WTC11 (cell line): Measurements from ENCODE around the gene SLC35F2. TPM values are rescaled to one million over a fixed set of nuclear protein-coding genes. Genes with fewer than 3 reads are reported as not detected.

Experiments
- ATAC-seq: fragments of 200-7000 bp; cut with Tn5 transposase; 2 replicates; pipeline ENCODE4 v1.10.0; 2021; ENCODE audit warnings: mild to moderate bottlenecking, moderate library complexity
- CTCF ChIA-PET: fragments of 300-600 bp; sonication (Branson Sonifier 250); formaldehyde crosslinking; loops from one replicate; lab custom pipeline; 2021; ENCODE audit warnings: antibody characterized with exemption; lab: Charles Lee
- POLR2A ChIA-PET: fragments of 350-600 bp; sonication (Branson Sonifier 250); formaldehyde crosslinking; loops from one replicate; lab custom pipeline; 2021; ENCODE audit warnings: antibody characterized with exemption; lab: Charles Lee
- DNase-seq: peaks from one replicate; pipeline ENCODE4 v3.0.0; 2021; ENCODE audit warnings: low spot score
- H3K27ac Mint-ChIP-seq: 2 replicates; pipeline ENCODE4 v1.8.0; 2021; ENCODE audit warnings: mixed read lengths
- H3K27me3 Mint-ChIP-seq: 2 replicates; pipeline ENCODE4 v1.8.0; 2021; ENCODE audit warnings: low read depth, mild to moderate bottlenecking, moderate library complexity, mixed read lengths
- H3K36me3 Mint-ChIP-seq: 2 replicates; pipeline ENCODE4 v1.8.0; 2021; ENCODE audit warnings: mixed read lengths
- H3K4me1 Mint-ChIP-seq: 2 replicates; pipeline ENCODE4 v1.8.0; 2022; ENCODE audit warnings: mixed read lengths
- H3K4me3 Mint-ChIP-seq: 2 replicates; pipeline ENCODE4 v1.8.0; 2021; ENCODE audit warnings: mild to moderate bottlenecking, moderate library complexity, mixed read lengths
- H3K9me3 Mint-ChIP-seq: 2 replicates; pipeline ENCODE4 v1.8.0; 2021; ENCODE audit warnings: mixed read lengths
- CREM ChIP-seq: sonication (generic); formaldehyde crosslinking; IDR thresholded peaks from 2 replicates; pipeline ENCODE4 v1.8.1; 2022; ENCODE audit warnings: mild to moderate bottlenecking, missing genetic modification reagents, moderate library complexity
- ESRRA ChIP-seq: sonication (generic); formaldehyde crosslinking; IDR thresholded peaks from 2 replicates; pipeline ENCODE4 v1.8.1; 2022; ENCODE audit warnings: mild to moderate bottlenecking, missing genetic modification reagents, borderline replicate concordance
- ETV6 ChIP-seq: sonication (generic); formaldehyde crosslinking; IDR thresholded peaks from 2 replicates; pipeline ENCODE4 v1.8.1; 2022; ENCODE audit warnings: mild to moderate bottlenecking, missing genetic modification reagents
- FOXK1 ChIP-seq: sonication (generic); formaldehyde crosslinking; IDR thresholded peaks from 2 replicates; pipeline ENCODE4 v1.8.0; 2022; ENCODE audit warnings: mild to moderate bottlenecking, moderate library complexity, missing genetic modification reagents
- FOXP1 ChIP-seq: sonication (generic); formaldehyde crosslinking; IDR thresholded peaks from 2 replicates; pipeline ENCODE4 v1.8.0; 2022; ENCODE audit warnings: missing genetic modification reagents, mild to moderate bottlenecking, moderate library complexity, borderline replicate concordance
- GTF2I ChIP-seq: fragments of 250-450 bp; sonication (Bioruptor Pico); conservative IDR thresholded peaks from 2 replicates; pipeline ENCODE4 v1.4.0; 2021; ENCODE audit warnings: mild to moderate bottlenecking
- NFE2L1 ChIP-seq: sonication (generic); formaldehyde crosslinking; IDR thresholded peaks from 2 replicates; pipeline ENCODE4 v1.8.1; 2023; ENCODE audit warnings: missing genetic modification reagents
- NR2C2 ChIP-seq: sonication (generic); formaldehyde crosslinking; IDR thresholded peaks from 2 replicates; pipeline ENCODE4 v1.8.0; 2022; ENCODE audit warnings: mild to moderate bottlenecking, missing genetic modification reagents
- NR3C1 ChIP-seq: sonication (generic); formaldehyde crosslinking; conservative IDR thresholded peaks from 2 replicates; pipeline ENCODE4 v1.8.1; 2023; ENCODE audit warnings: low read depth, mild to moderate bottlenecking, missing genetic modification reagents
- PRRX2 ChIP-seq: fragments of 250-450 bp; sonication (Bioruptor Pico); IDR thresholded peaks from 2 replicates; pipeline ENCODE4 v1.8.0; 2021; ENCODE audit warnings: mild to moderate bottlenecking
- RELA ChIP-seq: sonication (generic); formaldehyde crosslinking; IDR thresholded peaks from 2 replicates; pipeline ENCODE4 v1.8.1; 2022; ENCODE audit warnings: missing genetic modification reagents, mild to moderate bottlenecking, borderline replicate concordance
- SMAD4 ChIP-seq: sonication (generic); formaldehyde crosslinking; IDR thresholded peaks from 2 replicates; pipeline ENCODE4 v1.8.0; 2022; ENCODE audit warnings: mild to moderate bottlenecking, missing genetic modification reagents
- ZNF219 ChIP-seq: sonication (generic); formaldehyde crosslinking; IDR thresholded peaks from 2 replicates; pipeline ENCODE4 v1.8.0; 2023; ENCODE audit warnings: missing genetic modification reagents, mild to moderate bottlenecking, borderline replicate concordance
- ZNF423 ChIP-seq: fragments of 250-450 bp; sonication (Bioruptor Pico); IDR thresholded peaks from 2 replicates; pipeline ENCODE4 v2.1.2; 2022; ENCODE audit warnings: mild to moderate bottlenecking, moderate library complexity
- total RNA-seq: library from RNA; stranded (reverse); gene quantifications from 3 replicates; pipeline ENCODE4 v1.2.3, GENCODE V29; 2021
- TF ChIP-seq, protein P1 (sequence below): sonication (generic); formaldehyde crosslinking; IDR thresholded peaks from 2 replicates; pipeline ENCODE4 v1.8.0; 2022; ENCODE audit warnings: mild to moderate bottlenecking, missing genetic modification reagents
- TF ChIP-seq, protein P2 (sequence below): sonication (generic); formaldehyde crosslinking; IDR thresholded peaks from 2 replicates; pipeline ENCODE4 v1.8.0; 2023; ENCODE audit warnings: missing genetic modification reagents
- TF ChIP-seq, protein P3 (sequence below): sonication (generic); formaldehyde crosslinking; IDR thresholded peaks from 2 replicates; pipeline ENCODE4 v1.8.1; 2023; ENCODE audit warnings: mild to moderate bottlenecking, missing genetic modification reagents, borderline replicate concordance
- TF ChIP-seq, protein P4 (sequence below): sonication (generic); formaldehyde crosslinking; IDR thresholded peaks from 2 replicates; pipeline ENCODE4 v1.8.1; 2023; ENCODE audit warnings: mild to moderate bottlenecking, missing genetic modification reagents, moderate library complexity
- TF ChIP-seq, protein P5 (sequence below): fragments of 250-450 bp; sonication (Bioruptor Pico); IDR thresholded peaks from 2 replicates; pipeline ENCODE4 v1.9.0; 2021; ENCODE audit warnings: moderate library complexity, mild to moderate bottlenecking, inconsistent platforms, borderline replicate concordance
- TF ChIP-seq, protein P6 (sequence below): sonication (generic); formaldehyde crosslinking; IDR thresholded peaks from 2 replicates; pipeline ENCODE4 v1.8.1; 2022; ENCODE audit warnings: low read depth, mild to moderate bottlenecking, moderate library complexity, missing genetic modification reagents, borderline replicate concordance
- TF ChIP-seq, protein P7 (sequence below): fragments of 250-450 bp; sonication (Bioruptor Pico); IDR thresholded peaks from 2 replicates; pipeline ENCODE4 v1.9.0; 2021; ENCODE audit warnings: mild to moderate bottlenecking
- TF ChIP-seq, protein P8 (sequence below): sonication (generic); formaldehyde crosslinking; IDR thresholded peaks from 2 replicates; pipeline ENCODE4 v1.8.1; 2023; ENCODE audit warnings: mild to moderate bottlenecking, missing genetic modification reagents, moderate library complexity
- TF ChIP-seq, protein P9 (sequence below): sonication (generic); formaldehyde crosslinking; IDR thresholded peaks from 2 replicates; pipeline ENCODE4 v1.8.0; 2022; ENCODE audit warnings: mild to moderate bottlenecking, missing genetic modification reagents

The SLC35F2 gene
- total RNA-seq, 1 experiment from 2014 or later = 27.1 TPM

DNA sequence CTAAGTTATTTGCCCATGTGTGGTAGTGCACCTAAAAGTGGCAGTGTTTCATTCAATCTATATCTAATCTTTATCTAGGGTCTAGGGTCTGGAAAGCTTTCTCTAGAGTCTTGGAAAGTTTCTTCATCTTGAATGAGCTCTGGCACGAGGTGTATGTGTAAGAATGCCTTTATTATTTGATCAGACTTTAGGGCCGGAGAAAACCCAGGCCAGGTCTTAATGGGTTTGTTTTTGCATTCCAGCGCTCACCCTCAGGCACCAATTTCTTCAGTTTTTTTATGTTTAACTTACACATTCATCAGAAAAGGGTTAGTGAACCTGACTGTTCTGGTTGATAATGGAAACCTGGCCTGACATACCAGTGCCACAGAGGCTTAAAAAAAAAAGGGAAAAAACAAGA is 78.5 kb downstream of the SLC35F2 start (continued):
- TF ChIP-seq, protein P1, sequence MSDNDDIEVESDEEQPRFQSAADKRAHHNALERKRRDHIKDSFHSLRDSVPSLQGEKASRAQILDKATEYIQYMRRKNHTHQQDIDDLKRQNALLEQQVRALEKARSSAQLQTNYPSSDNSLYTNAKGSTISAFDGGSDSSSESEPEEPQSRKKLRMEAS (CRISPR knock-in tag) = no peak
- TF ChIP-seq PRRX2 (CRISPR knock-in tag) = no peak
- TF ChIP-seq, protein P2, sequence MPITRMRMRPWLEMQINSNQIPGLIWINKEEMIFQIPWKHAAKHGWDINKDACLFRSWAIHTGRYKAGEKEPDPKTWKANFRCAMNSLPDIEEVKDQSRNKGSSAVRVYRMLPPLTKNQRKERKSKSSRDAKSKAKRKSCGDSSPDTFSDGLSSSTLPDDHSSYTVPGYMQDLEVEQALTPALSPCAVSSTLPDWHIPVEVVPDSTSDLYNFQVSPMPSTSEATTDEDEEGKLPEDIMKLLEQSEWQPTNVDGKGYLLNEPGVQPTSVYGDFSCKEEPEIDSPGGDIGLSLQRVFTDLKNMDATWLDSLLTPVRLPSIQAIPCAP (CRISPR knock-in tag) = no peak
- TF ChIP-seq ZNF423 (CRISPR knock-in tag) = no peak
- TF ChIP-seq CREM (CRISPR knock-in tag) = no peak
- TF ChIP-seq, protein P3, sequence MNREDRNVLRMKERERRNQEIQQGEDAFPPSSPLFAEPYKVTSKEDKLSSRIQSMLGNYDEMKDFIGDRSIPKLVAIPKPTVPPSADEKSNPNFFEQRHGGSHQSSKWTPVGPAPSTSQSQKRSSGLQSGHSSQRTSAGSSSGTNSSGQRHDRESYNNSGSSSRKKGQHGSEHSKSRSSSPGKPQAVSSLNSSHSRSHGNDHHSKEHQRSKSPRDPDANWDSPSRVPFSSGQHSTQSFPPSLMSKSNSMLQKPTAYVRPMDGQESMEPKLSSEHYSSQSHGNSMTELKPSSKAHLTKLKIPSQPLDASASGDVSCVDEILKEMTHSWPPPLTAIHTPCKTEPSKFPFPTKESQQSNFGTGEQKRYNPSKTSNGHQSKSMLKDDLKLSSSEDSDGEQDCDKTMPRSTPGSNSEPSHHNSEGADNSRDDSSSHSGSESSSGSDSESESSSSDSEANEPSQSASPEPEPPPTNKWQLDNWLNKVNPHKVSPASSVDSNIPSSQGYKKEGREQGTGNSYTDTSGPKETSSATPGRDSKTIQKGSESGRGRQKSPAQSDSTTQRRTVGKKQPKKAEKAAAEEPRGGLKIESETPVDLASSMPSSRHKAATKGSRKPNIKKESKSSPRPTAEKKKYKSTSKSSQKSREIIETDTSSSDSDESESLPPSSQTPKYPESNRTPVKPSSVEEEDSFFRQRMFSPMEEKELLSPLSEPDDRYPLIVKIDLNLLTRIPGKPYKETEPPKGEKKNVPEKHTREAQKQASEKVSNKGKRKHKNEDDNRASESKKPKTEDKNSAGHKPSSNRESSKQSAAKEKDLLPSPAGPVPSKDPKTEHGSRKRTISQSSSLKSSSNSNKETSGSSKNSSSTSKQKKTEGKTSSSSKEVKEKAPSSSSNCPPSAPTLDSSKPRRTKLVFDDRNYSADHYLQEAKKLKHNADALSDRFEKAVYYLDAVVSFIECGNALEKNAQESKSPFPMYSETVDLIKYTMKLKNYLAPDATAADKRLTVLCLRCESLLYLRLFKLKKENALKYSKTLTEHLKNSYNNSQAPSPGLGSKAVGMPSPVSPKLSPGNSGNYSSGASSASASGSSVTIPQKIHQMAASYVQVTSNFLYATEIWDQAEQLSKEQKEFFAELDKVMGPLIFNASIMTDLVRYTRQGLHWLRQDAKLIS (CRISPR knock-in tag) = no peak

DNA sequence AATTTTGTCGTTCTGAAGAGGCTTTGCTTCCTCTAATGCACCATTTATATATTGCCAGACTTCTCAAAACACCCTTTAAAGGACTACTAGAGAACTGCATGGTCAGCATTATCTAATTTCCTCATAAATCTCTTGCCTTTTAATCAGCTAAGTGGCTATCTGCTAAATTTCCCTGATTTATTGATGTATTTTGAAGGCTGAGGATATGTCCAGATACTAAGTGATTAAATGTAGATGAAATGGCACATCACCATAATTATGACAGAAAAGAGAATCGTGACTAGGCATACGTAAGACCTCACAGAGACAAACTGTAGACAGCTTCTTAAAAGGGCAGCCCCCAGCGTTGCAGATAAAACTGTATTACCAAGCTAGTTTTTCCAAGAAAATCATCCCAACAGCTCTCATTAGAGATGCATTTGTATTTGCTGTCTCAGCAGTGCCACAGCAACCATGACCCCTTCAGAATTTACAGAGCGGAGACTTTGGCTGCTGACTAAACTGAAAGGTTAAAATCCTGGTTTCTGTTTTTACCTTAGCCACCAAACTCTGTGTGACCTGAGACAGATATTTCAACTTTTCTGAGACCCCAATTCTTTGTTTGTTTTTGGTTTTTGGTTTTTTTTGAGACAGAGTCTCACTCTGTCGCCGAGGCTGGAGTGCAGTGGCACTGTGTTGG is 79.6 kb downstream of the SLC35F2 start:
- no peak overlapping the region for H3K4me3 Mint-ChIP-seq
- H3K27ac Mint-ChIP-seq = no peak overlapping the region
- no peak for DNase-seq
- no peaks in the 10 kb centered on the region for H3K36me3 Mint-ChIP-seq
- H3K27me3 Mint-ChIP-seq = no peaks in the 10 kb centered on the region
- ChIA-PET CTCF (interaction anchor here (1.5 kb wide), 1 partner anchor 38 kb away, joined by 4 read pairs; no protein-coding TSS in a partner anchor), POLR2A (no interaction called here)
- no peaks in the 10 kb centered on the region for H3K4me1 Mint-ChIP-seq
- H3K9me3 Mint-ChIP-seq = no peaks in the 10 kb centered on the region
- ATAC-seq = no peak
- TF ChIP-seq FOXK1 (CRISPR knock-in tag) (no peak), GTF2I (CRISPR knock-in tag) (no peak), NR3C1 (no peak)
- TF ChIP-seq, protein P4, sequence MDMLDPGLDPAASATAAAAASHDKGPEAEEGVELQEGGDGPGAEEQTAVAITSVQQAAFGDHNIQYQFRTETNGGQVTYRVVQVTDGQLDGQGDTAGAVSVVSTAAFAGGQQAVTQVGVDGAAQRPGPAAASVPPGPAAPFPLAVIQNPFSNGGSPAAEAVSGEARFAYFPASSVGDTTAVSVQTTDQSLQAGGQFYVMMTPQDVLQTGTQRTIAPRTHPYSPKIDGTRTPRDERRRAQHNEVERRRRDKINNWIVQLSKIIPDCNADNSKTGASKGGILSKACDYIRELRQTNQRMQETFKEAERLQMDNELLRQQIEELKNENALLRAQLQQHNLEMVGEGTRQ (CRISPR knock-in tag) = no peak
- TF ChIP-seq, protein P5, sequence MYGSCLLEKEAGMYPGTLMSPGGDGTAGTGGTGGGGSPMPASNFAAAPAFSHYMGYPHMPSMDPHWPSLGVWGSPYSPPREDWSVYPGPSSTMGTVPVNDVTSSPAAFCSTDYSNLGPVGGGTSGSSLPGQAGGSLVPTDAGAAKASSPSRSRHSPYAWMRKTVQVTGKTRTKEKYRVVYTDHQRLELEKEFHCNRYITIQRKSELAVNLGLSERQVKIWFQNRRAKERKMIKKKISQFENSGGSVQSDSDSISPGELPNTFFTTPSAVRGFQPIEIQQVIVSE = no peak
- TF ChIP-seq, all 79 proteins: peak for 0

DNA sequence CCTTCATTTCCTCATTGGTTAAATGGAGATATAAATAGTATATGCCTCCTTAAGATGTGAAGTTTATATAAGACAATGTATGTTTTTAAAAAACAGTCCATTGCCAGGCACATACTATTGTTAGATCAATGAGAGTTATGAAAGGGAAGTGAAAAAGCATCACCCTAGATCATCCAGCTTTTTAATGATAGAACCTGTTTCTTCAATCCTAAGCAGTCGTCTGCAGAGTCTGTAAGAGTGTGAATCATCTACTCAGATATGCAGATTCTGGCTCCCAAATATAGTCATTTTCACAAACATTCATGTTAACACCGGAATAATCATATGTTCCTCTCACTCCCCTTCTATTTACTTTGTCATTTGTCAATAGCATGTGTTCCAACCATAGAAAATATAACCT is 81.5 kb downstream of the SLC35F2 start:
- H3K27ac Mint-ChIP-seq = no peak overlapping the region
- no peaks in the 10 kb centered on the region for H3K27me3 Mint-ChIP-seq
- no peaks in the 10 kb centered on the region for H3K4me1 Mint-ChIP-seq
- H3K36me3 Mint-ChIP-seq = no peaks in the 10 kb centered on the region
- ChIA-PET POLR2A (no interaction called here), CTCF (interaction anchor here (0.8 kb wide), 1 partner anchor 213 kb away, joined by 3 read pairs; no protein-coding TSS in a partner anchor)
- TF ChIP-seq, protein P6, sequence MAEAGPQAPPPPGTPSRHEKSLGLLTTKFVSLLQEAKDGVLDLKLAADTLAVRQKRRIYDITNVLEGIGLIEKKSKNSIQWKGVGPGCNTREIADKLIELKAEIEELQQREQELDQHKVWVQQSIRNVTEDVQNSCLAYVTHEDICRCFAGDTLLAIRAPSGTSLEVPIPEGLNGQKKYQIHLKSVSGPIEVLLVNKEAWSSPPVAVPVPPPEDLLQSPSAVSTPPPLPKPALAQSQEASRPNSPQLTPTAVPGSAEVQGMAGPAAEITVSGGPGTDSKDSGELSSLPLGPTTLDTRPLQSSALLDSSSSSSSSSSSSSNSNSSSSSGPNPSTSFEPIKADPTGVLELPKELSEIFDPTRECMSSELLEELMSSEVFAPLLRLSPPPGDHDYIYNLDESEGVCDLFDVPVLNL (CRISPR knock-in tag) = no peak
- TF ChIP-seq, protein P7, sequence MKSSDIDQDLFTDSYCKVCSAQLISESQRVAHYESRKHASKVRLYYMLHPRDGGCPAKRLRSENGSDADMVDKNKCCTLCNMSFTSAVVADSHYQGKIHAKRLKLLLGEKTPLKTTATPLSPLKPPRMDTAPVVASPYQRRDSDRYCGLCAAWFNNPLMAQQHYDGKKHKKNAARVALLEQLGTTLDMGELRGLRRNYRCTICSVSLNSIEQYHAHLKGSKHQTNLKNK (CRISPR knock-in tag) = no peak
- TF ChIP-seq ZNF219 (CRISPR knock-in tag) (no peak), PRRX2 (CRISPR knock-in tag) (no peak), RELA (CRISPR knock-in tag) (no peak), FOXP1 (CRISPR knock-in tag) (no peak), CREM (CRISPR knock-in tag) (no peak), NFE2L1 (CRISPR knock-in tag) (no peak), NR2C2 (no peak), SMAD4 (CRISPR knock-in tag) (no peak), ETV6 (CRISPR knock-in tag) (no peak), ESRRA (no peak)
- TF ChIP-seq, protein P8, sequence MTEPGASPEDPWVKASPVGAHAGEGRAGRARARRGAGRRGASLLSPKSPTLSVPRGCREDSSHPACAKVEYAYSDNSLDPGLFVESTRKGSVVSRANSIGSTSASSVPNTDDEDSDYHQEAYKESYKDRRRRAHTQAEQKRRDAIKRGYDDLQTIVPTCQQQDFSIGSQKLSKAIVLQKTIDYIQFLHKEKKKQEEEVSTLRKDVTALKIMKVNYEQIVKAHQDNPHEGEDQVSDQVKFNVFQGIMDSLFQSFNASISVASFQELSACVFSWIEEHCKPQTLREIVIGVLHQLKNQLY (CRISPR knock-in tag) = no peak
- TF ChIP-seq, protein P9, sequence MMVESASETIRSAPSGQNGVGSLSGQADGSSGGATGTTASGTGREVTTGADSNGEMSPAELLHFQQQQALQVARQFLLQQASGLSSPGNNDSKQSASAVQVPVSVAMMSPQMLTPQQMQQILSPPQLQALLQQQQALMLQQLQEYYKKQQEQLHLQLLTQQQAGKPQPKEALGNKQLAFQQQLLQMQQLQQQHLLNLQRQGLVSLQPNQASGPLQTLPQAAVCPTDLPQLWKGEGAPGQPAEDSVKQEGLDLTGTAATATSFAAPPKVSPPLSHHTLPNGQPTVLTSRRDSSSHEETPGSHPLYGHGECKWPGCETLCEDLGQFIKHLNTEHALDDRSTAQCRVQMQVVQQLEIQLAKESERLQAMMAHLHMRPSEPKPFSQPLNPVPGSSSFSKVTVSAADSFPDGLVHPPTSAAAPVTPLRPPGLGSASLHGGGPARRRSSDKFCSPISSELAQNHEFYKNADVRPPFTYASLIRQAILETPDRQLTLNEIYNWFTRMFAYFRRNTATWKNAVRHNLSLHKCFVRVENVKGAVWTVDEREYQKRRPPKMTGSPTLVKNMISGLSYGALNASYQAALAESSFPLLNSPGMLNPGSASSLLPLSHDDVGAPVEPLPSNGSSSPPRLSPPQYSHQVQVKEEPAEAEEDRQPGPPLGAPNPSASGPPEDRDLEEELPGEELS (CRISPR knock-in tag) = no peak
- no peak for ATAC-seq
- DNase-seq = no peak
- H3K4me3 Mint-ChIP-seq = no peak overlapping the region
- no peaks in the 10 kb centered on the region for H3K9me3 Mint-ChIP-seq
